Kidney epithelial cell (primary cell): ENCODE data around the gene ATP8A2. TPM values are rescaled to one million over a fixed set of nuclear protein-coding genes. Genes with fewer than 3 reads are reported as not detected.

Source experiments
- DNase-seq: peaks from one replicate; pipeline ENCODE4 v3.0.0-alpha.2; 2010; ENCODE audit warnings: low read depth
- H3K27me3 ChIP-seq: 2 replicates; pipeline ENCODE4 v1.6.0; 2011; ENCODE audit warnings: low read length; ENCODE audit not compliant: control insufficient read depth, insufficient read depth
- H3K36me3 ChIP-seq: 2 replicates; pipeline ENCODE4 v1.5.1; 2011; ENCODE audit warnings: low read length; ENCODE audit not compliant: control insufficient read depth, insufficient read depth
- H3K4me3 ChIP-seq: 2 replicates; pipeline ENCODE4 v1.5.1; 2011; ENCODE audit warnings: low read depth, mild to moderate bottlenecking, control low read depth, low read length
- CTCF ChIP-seq: IDR thresholded peaks from 2 replicates; pipeline ENCODE4 v1.5.1; 2011; ENCODE audit warnings: mild to moderate bottlenecking, moderate library complexity, low read length, control low read depth, inconsistent platforms; ENCODE audit not compliant: insufficient read depth, poor library complexity, severe bottlenecking
- total RNA-seq: library from RNA; depleted of rRNA; stranded (reverse); fragments of >200 nt; gene quantifications from 2 replicates; pipeline ENCODE4 v1.2.3, GENCODE V29; 2015

The ATP8A2 gene
- total RNA-seq, 1 donor from 2014 or later: 3.8 TPM

GRCh38 chr13:25686831-25687470, 315.2 kb downstream of the ATP8A2 start:
- DNase-seq: no peak
- no peaks in the 10 kb centered on the region for H3K36me3 ChIP-seq
- H3K4me3 ChIP-seq: no peak overlapping the region
- no peak for TF ChIP-seq CTCF
- H3K27me3 ChIP-seq: no peaks in the 10 kb centered on the region

GRCh38 chr13:25687471-25688225, 315.9 kb downstream of the ATP8A2 start:
- Histone ChIP-seq H3K27me3 (no peaks in the 10 kb centered on the region), H3K36me3 (no peaks in the 10 kb centered on the region), H3K4me3 (no peak overlapping the region)
- TF ChIP-seq CTCF: no peak
- no peak for DNase-seq

GRCh38 chr13:25688536-25688935, 316.8 kb downstream of the ATP8A2 start:
- no peak for DNase-seq
- TF ChIP-seq CTCF: no peak
- H3K27me3 ChIP-seq: no peaks in the 10 kb centered on the region
- no peak overlapping the region for H3K4me3 ChIP-seq
- no peaks in the 10 kb centered on the region for H3K36me3 ChIP-seq

- Histone ChIP-seq H3K4me3 (no peak overlapping the region), H3K27me3 (no peaks in the 10 kb centered on the region), H3K36me3 (no peaks in the 10 kb centered on the region)
- no peak for DNase-seq
- TF ChIP-seq CTCF: no peak
Measured at GRCh38 chr13:25689539-25689938, 317.8 kb downstream of the ATP8A2 start.

GRCh38 chr13:25690582-25690981, 318.8 kb downstream of the ATP8A2 start:
- TF ChIP-seq CTCF: no peak
- Histone ChIP-seq H3K27me3 (no peaks in the 10 kb centered on the region), H3K36me3 (no peaks in the 10 kb centered on the region), H3K4me3 (no peak overlapping the region)
- DNase-seq: no peak
